Hepatocyte (in vitro differentiated cells): ENCODE results near the gene CDKN2A. TPM values are rescaled to one million over a fixed set of nuclear protein-coding genes. Genes with fewer than 3 reads are reported as not detected.

Source experiments
- DNase-seq: peaks from one replicate; pipeline ENCODE4 v3.0.0-alpha.2; 2016; ENCODE audit warnings: low spot score
- H2AFZ ChIP-seq: fragments of 200-600 bp; sonication (generic); 2 replicates; pipeline ENCODE4 v1.6.0; 2016; ENCODE audit warnings: antibody characterized with exemption, mild to moderate bottlenecking
- H3K27ac ChIP-seq: fragments of 200-600 bp; sonication (generic); 2 replicates; pipeline ENCODE4 v1.5.1; 2016; ENCODE audit warnings: mild to moderate bottlenecking
- H3K27me3 ChIP-seq: fragments of 200-600 bp; sonication (generic); 2 replicates; pipeline ENCODE4 v1.6.1; 2016
- H3K36me3 ChIP-seq: fragments of 200-600 bp; sonication (generic); replicated peaks from 2 replicates; pipeline ENCODE4 v1.5.1; 2016; ENCODE audit warnings: low read depth; ENCODE audit not compliant: insufficient read depth
- H3K4me1 ChIP-seq: fragments of 200-600 bp; sonication (generic); 2 replicates; pipeline ENCODE4 v1.5.1; 2016; ENCODE audit warnings: mild to moderate bottlenecking, moderate library complexity; ENCODE audit not compliant: insufficient read depth
- H3K4me2 ChIP-seq: fragments of 200-600 bp; sonication (generic); 2 replicates; pipeline ENCODE4 v1.6.0; 2016
- H3K4me3 ChIP-seq: fragments of 200-600 bp; sonication (generic); 2 replicates; pipeline ENCODE4 v1.5.1; 2016; ENCODE audit warnings: mild to moderate bottlenecking
- H3K79me2 ChIP-seq: fragments of 200-600 bp; sonication (generic); 2 replicates; pipeline ENCODE4 v1.6.0; 2017; ENCODE audit warnings: mild to moderate bottlenecking
- H3K9me2 ChIP-seq: fragments of 200-600 bp; sonication (generic); replicated peaks from 2 replicates; pipeline ENCODE4 v1.6.0; 2017; ENCODE audit warnings: mild to moderate bottlenecking; ENCODE audit not compliant: insufficient read depth
- H3K9me3 ChIP-seq: fragments of 200-600 bp; sonication (generic); 2 replicates; pipeline ENCODE4 v1.5.1; 2016; ENCODE audit warnings: low read depth, mild to moderate bottlenecking
- H4K20me1 ChIP-seq: fragments of 200-600 bp; sonication (generic); 2 replicates; pipeline ENCODE4 v1.6.0; 2016; ENCODE audit warnings: mild to moderate bottlenecking; ENCODE audit not compliant: insufficient read depth, poor library complexity, severe bottlenecking
- EZH2 ChIP-seq: fragments of 200-600 bp; sonication (generic); IDR thresholded peaks from 2 replicates; pipeline ENCODE4 v1.6.1; 2016; ENCODE audit warnings: antibody characterized with exemption, mild to moderate bottlenecking, borderline replicate concordance
- EZH2phosphoT487 ChIP-seq: fragments of 200-600 bp; sonication (generic); IDR thresholded peaks from one replicate; pipeline ENCODE4 v1.6.1; 2018; ENCODE audit warnings: antibody characterized with exemption, mild to moderate bottlenecking, low read depth, moderate library complexity; ENCODE audit not compliant: unreplicated experiment, severe bottlenecking
- WGBS: methylation state at CpG from one replicate; pipeline ENCODE4 v1.1.6; 2016; ENCODE audit warnings: low lambda C conversion rate; ENCODE audit errors: missing lambda C conversion rate; 5-methylcytosine and 5-hydroxymethylcytosine counted together
- polyA plus RNA-seq: library from polyadenylated mRNA; unstranded; fragments of >200 nt; fragmentation: Nextera tagmentation; extraction: Ambion mirVana; gene quantifications from 2 replicates; pipeline ENCODE4 v1.2.1, GENCODE V29; 2016
- total RNA-seq: library from RNA; depleted of rRNA; stranded (reverse); fragments of >200 nt; gene quantifications from 2 replicates; pipeline ENCODE4 v1.2.3, GENCODE V29; 2014
- TF ChIP-seq, protein P1 (sequence below): fragments of 200-600 bp; sonication (generic); IDR thresholded peaks from 2 replicates; pipeline ENCODE4 v1.5.1; 2016; ENCODE audit warnings: antibody characterized with exemption, mild to moderate bottlenecking; ENCODE audit not compliant: poor library complexity

CDKN2A gene
- total and polyA plus RNA-seq, 2 experiments from 2014 or later, result 0.90 to 2.9 TPM

DNA sequence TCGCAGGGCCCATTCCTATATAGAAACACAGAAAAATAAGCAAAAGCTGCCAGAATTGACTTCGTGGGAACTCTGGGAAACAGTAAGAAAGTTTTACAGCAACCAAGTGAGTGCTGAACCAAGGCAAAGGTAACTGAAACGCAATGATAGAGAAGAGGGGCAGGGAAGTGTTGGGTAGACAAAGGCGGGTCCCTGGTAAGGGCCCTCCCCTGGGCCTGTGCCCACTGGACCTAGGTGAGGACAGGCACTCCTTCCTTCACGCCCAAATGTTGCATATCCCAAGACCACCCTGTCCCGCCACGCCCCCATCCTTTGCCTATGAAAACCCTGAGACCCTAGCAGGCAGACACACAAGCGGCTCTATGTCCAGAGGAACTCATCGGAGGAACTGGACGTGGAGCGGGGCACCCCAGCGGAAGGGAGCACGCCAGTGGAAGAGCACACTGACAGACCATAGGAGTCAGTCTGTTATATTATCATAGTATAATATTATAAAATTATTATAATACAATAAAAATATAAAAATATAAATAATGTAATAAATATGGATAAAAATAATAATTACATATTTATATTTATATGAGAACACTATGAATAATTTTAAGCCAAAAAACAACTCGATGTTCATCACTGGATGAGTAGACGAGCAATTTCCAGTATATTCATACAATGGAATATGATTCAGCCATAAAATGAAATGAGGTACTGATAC is 27.9 kb downstream of the CDKN2A start:
- H3K4me2 ChIP-seq, result peak overlapping the region; percentile 95
- no peaks in the 10 kb centered on the region for H4K20me1 ChIP-seq
- no peak overlapping the region for H2AFZ ChIP-seq
- H3K79me2 ChIP-seq, result no peaks in the 10 kb centered on the region
- H3K36me3 ChIP-seq, result no peaks in the 10 kb centered on the region
- no peak overlapping the region for H3K27ac ChIP-seq
- H3K4me1 ChIP-seq, result peaks cover 11% of the 10 kb centered on the region
- TF ChIP-seq EZH2 (no peak), EZH2phosphoT487 (no peak)
- TF ChIP-seq, protein P1, sequence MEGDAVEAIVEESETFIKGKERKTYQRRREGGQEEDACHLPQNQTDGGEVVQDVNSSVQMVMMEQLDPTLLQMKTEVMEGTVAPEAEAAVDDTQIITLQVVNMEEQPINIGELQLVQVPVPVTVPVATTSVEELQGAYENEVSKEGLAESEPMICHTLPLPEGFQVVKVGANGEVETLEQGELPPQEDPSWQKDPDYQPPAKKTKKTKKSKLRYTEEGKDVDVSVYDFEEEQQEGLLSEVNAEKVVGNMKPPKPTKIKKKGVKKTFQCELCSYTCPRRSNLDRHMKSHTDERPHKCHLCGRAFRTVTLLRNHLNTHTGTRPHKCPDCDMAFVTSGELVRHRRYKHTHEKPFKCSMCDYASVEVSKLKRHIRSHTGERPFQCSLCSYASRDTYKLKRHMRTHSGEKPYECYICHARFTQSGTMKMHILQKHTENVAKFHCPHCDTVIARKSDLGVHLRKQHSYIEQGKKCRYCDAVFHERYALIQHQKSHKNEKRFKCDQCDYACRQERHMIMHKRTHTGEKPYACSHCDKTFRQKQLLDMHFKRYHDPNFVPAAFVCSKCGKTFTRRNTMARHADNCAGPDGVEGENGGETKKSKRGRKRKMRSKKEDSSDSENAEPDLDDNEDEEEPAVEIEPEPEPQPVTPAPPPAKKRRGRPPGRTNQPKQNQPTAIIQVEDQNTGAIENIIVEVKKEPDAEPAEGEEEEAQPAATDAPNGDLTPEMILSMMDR, result no peak
- H3K4me3 ChIP-seq, result no peak overlapping the region
- peaks cover 3% of the 10 kb centered on the region for H3K9me2 ChIP-seq
- no peak for DNase-seq
- H3K27me3 ChIP-seq, result peaks cover 99% of the 10 kb centered on the region
- no peaks in the 10 kb centered on the region for H3K9me3 ChIP-seq
- WGBS, result 22% methylated on average over 15 of the region's 15 CpGs

DNA sequence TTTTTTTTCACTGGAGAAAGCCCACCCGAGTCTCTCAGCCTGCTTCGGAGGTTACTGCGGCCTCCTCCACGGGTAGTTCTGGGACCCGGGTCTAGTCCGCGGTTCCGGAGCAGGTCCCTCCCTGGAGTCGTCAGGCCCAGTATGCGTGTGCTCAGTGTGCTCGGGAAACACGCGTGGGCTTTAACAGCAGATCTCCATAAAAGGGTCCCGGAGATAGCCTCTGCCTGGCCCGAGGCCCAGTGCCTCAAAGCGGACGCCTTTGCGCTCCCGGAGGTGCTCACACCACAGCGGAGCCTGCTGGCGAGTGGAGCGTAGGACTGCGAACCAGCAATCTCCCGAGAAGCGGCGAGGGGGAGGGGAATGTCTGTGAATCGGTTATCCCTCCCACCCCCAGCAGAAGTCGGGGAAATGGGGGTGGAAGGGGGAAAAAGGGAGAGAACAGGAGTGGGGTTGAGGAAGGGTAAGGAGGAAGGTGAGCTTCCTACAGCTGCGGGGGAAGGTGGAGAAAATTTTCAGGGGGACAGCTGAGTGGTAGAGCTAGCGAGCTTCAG is 28.7 kb downstream of the CDKN2A start:
- TF ChIP-seq EZH2 (peak; percentile 58), EZH2phosphoT487 (no peak)
- TF ChIP-seq, protein P1, result peak; percentile 45
- peak; percentile 81 for DNase-seq
- Histone ChIP-seq H3K4me3 (peak overlapping the region; percentile 8), H3K9me3 (no peaks in the 10 kb centered on the region), H3K4me2 (peak overlapping the region; percentile 95), H3K27ac (no peak overlapping the region), H2AFZ (peak overlapping the region; percentile 81), H3K4me1 (peaks cover 11% of the 10 kb centered on the region), H3K27me3 (peaks cover 91% of the 10 kb centered on the region), H3K79me2 (no peaks in the 10 kb centered on the region), H3K36me3 (no peaks in the 10 kb centered on the region), H3K9me2 (peaks cover 3% of the 10 kb centered on the region), H4K20me1 (no peaks in the 10 kb centered on the region)
- 5% methylated on average over 29 of the region's 30 CpGs for WGBS

DNA sequence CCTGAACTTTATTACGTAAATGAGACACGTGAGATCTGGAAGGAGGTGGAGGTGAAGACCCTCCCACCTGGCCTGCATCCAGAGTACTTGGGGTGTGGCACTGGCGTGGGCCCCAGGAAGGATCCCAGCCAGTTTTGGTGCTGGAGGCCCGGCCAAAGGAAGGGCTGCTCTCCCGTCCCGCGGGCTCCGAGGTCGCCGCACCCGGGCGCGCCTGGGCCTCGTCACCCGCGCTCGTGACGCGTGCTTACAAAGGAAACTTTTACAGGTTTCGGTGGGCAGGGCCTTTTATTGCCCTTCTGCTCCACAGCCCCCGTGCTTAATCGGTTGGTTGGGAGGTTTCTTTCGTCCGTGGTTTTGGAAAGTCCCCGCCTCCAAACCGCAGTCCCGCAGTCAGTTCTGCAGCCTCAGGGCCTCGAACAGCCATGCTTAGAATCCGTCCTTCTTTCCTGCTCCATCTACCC is 29.2 kb downstream of the CDKN2A start:
- Histone ChIP-seq H3K36me3 (no peaks in the 10 kb centered on the region), H3K9me2 (peaks cover 3% of the 10 kb centered on the region), H3K79me2 (no peaks in the 10 kb centered on the region), H3K4me3 (peak overlapping the region; percentile 8), H3K27me3 (peaks cover 86% of the 10 kb centered on the region), H2AFZ (peak overlapping the region; percentile 81), H3K27ac (no peak overlapping the region), H3K4me2 (peak overlapping the region; percentile 95), H4K20me1 (no peaks in the 10 kb centered on the region), H3K4me1 (peaks cover 11% of the 10 kb centered on the region), H3K9me3 (no peaks in the 10 kb centered on the region)
- DNase-seq, result peak; percentile 54
- TF ChIP-seq EZH2phosphoT487 (no peak), EZH2 (no peak)
- TF ChIP-seq, protein P1, result no peak
- WGBS, result 2% methylated on average over 28 of the region's 29 CpGs
